HG03565 (cell line): ENCODE data around the gene NXT1.

ENCODE experiments used
- ATAC-seq: cut with Tn5 transposase; IDR thresholded peaks from one replicate; pipeline ENCODE4 v1.9.1; 2021; ENCODE audit warnings: mild to moderate bottlenecking, moderate library complexity; ENCODE audit not compliant: unreplicated experiment

Gene NXT1

DNA sequence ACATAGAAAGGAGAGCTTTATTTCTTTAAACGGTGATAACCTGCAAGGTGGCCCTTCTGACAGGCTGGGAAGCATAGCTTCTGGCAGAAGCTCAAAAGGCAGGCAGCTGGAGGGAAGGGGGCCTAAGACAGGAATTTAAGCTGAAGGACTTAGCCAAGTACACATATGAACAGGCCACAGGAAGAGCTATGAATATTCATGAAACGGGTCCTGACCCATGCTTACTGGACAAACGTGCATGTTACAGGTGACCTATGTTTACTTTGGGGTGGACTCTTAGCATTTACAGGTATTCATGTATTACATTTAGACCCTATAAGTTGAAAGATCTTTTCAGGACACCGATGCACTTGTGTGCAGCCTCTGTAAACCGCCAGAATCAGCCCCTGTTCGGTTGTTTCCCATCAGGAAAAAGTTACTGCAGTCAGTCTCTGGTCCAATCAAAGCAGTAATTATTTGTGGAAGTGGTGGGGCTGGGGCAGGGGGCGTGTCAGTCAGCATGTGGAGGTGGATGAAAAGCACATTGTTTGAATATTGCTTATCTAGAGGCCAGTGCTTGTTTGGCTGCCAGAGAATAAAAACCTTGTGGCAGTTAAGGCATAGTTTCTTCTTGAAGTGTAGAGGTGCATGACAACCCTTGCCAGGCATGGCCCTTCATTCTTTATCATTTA lies 8.5 kb downstream of the NXT1 start:
- ATAC-seq: no peak

DNA sequence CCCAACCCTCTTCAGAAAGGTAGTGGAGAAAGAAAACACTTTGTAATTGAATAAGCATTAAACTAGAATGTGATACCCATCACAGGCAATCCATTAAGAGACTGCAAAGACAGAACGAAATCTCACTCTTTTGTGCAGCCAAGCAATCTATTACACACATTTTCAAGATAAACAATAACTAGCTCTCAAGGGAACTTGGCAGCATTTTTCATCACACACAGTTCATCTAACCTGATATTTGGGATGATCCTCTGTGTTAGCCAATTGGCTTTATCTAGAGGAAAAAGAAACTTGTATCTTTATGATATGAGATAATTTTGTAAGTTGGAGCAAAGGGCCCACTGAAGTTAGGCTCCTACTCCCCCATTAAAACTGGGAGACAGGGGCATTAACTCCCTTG lies 9.9 kb downstream of the NXT1 start:
- ATAC-seq: no peak

- ATAC-seq: no peak
These were observed 10.5 kb downstream of the NXT1 start for GRCh38 chr20:23361119-23361475.

- ATAC-seq: peak; percentile 53
These were observed 11.1 kb downstream of the NXT1 start, which contains the start of gene GZF1 for GRCh38 chr20:23361476-23362391. Gene GZF1, plus strand, starts transcription at chr20:23362182. Its CDS starts 2,202 bp downstream, at chr20:23364384.

DNA sequence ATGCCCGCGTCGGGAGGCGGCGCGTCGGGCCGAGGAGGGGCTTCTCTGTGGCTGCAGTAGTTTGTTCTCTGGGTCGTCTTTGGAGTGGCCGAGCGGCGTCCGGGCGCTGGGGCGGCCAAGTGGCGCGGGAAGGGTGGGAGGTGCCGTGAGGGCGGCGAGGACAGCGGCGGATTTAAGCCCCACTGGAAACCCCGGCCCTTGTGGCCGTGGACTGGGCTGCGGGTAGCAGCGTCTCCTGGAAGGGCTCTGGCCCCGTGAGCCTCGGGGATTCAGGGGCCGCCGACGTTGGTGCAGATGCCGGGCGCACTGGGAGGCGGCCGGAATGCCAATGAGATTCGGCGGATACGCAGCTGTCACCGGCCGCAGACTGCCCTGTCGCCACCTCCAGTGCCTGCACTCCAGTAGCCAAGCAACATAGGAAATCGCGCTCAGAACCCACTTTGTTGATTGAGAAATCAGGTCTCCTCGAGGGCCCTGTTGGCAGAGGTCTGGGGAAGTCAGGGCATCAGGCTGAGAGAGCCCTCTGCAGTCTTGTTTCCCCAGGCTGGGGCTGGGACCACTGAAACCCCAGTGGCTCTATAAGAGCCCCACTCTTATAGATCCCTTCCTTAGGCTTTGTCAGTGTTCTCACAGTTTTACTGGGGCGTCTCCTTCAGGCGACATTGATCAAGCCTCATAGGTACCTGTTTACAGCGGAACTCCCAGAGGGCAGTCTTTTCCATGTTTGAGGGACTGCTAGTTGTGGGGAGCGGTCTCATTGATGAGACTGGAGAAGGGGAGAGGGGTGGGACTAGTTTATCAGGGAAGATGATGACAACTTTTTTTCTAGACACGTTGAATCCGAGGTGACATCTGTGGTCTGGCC lies 12.0 kb downstream of the NXT1 start:
- no peak for ATAC-seq

- ATAC-seq: no peak
These were observed 12.7 kb downstream of the NXT1 start for GRCh38 chr20:23363257-23363649.

DNA sequence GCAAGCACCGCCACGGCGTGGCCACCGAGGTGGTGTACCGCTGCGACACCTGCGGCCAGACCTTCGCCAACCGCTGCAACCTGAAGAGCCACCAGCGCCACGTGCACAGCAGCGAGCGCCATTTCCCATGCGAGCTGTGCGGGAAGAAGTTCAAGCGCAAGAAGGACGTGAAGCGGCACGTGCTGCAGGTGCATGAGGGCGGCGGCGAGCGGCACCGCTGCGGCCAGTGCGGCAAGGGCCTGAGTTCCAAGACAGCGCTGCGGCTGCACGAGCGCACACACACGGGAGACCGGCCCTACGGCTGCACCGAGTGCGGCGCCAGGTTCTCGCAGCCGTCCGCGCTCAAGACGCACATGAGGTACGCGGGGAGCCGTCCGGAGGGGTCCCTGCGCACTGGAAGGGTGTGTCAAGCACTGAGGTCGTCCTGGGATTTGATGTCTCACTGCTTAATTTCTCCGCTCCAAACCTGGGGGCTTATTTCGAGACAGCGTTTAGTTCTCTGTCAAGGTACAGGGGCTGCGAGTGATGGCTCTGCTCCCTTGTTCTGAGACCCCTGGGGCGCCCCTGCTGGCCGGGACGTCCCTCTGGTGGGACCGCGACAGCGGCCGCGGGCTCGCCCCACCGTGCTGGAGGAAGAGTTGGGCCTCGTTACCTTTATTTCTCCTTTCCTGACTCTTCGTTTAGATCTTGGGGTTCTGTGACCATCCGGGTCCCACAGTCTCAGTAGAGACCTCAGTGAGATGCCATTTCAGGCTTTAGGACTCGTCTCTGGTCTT lies 15.0 kb downstream of the NXT1 start:
- no peak for ATAC-seq

GRCh38 chr20:23366384-23366783 lies 15.8 kb downstream of the NXT1 start:
- no peak for ATAC-seq

GRCh38 chr20:23367770-23368169 lies 17.2 kb downstream of the NXT1 start:
- no peak for ATAC-seq

- ATAC-seq: no peak
These were observed 17.9 kb downstream of the NXT1 start for GRCh38 chr20:23368316-23369071.

GRCh38 chr20:23369072-23369823 lies 18.7 kb downstream of the NXT1 start:
- ATAC-seq: no peak

- no peak for ATAC-seq
These were observed 19.7 kb downstream of the NXT1 start for GRCh38 chr20:23370274-23370673.

- ATAC-seq: no peak
These were observed 20.3 kb downstream of the NXT1 start for GRCh38 chr20:23370873-23371272.

GRCh38 chr20:23371496-23371895 lies 20.9 kb downstream of the NXT1 start:
- ATAC-seq: no peak

DNA sequence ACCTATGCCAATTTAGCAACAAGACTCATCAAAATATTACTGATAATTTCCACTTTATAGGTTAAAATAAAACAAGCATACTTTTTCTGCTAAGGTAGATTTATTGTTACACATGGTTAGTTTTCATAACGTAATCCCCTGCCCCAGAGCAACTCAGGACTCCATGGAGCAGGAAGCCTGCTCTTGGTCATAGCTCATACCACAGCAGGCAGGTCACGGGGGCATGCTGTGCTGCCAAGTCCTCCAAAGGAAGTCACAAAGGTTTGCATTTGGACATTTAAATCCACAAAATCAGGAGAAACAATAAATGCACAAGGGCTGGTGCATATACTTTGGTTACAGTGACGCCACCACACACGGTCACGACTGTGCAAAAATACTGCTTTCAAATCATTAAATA lies 23.9 kb downstream of the NXT1 start:
- ATAC-seq: no peak

GRCh38 chr20:23375827-23376226 lies 25.2 kb downstream of the NXT1 start:
- no peak for ATAC-seq

GRCh38 chr20:23379772-23380171 lies 29.2 kb downstream of the NXT1 start:
- ATAC-seq: no peak

- ATAC-seq: no peak
These were observed 31.3 kb downstream of the NXT1 start for GRCh38 chr20:23381876-23382275.
